GM18499 (cell line): ENCODE results near the gene TOR1B.
"Not testable (repeated sequence)": the region's sequence is repeated elsewhere in the genome, so short reads cannot be mapped to it uniquely, and the experiment has no call there.

Experiments
- ATAC-seq: cut with Tn5 transposase; IDR thresholded peaks from one replicate; pipeline ENCODE4 v1.9.1; 2021; ENCODE audit warnings: moderate number of reproducible peaks; ENCODE audit not compliant: insufficient read depth, unreplicated experiment

The TOR1B gene, protein sequence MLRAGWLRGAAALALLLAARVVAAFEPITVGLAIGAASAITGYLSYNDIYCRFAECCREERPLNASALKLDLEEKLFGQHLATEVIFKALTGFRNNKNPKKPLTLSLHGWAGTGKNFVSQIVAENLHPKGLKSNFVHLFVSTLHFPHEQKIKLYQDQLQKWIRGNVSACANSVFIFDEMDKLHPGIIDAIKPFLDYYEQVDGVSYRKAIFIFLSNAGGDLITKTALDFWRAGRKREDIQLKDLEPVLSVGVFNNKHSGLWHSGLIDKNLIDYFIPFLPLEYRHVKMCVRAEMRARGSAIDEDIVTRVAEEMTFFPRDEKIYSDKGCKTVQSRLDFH

DNA sequence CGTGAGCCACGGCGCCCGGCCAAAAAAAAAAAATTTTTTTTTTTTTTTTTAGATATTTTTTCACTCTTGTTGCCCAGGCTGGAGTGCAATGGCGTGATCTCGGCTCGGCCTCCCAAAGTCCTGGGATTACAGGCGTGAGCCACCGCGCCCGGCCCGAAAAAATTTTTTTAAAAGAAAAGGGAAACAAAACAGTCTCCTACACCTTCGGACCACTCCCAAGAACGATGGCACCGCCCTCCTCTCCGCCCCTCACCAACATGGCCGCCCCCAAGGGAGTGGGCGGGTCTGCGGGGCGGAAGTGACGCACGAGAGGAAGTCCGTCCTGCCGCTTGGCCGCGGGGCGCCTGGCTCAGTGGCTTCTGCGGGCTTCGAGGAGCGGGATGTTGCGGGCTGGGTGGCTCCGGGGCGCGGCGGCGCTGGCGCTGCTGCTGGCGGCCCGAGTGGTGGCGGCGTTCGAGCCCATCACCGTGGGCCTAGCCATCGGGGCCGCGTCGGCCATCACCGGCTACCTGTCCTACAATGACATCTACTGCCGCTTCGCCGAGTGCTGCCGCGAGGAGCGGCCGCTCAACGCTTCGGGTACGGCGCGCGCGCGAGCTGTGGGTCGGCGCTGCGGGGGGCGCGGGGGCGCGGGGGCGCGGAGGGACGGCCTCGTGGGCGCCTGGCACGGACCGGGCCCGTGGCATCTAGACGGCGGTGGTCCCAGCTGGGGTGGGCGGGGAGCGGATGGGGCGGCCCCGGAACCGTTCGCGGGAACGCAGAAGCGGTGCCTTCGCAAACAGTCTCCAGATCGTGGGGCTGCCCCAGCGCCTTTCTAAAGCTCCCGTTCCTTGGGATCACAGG lies at the start of gene TOR1B:
TSS of gene TOR1B (plus strand) at position 352 of the 843 bp plus-strand sequence. CDS start at position 381, 29 bp downstream.
- peak; percentile 59 for ATAC-seq

DNA sequence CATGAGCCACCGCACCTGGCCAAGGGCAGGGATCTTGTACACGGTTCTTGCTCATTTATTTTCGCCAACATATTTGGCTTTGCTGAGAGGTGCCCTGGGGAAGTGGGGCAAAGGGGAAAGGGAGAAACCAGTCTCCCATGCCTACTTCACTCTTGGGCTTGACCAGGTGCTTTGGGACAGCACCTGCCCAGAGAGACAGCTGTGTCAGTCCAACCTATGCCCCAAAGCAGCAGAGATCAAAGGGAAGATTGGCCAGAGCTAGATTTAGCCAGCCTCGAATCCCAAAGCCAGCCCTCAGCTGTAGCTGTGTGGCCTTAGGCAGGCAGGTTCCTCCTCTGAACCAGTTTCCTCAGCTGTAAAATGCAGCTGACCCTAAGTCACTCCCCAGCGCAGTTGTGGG lies 47.8 kb upstream of the TOR1B start:
- no peak for ATAC-seq

- ATAC-seq: no peak
These were observed 46.8 kb upstream of the TOR1B start for GRCh38 chr9:129756191-129756590.

DNA sequence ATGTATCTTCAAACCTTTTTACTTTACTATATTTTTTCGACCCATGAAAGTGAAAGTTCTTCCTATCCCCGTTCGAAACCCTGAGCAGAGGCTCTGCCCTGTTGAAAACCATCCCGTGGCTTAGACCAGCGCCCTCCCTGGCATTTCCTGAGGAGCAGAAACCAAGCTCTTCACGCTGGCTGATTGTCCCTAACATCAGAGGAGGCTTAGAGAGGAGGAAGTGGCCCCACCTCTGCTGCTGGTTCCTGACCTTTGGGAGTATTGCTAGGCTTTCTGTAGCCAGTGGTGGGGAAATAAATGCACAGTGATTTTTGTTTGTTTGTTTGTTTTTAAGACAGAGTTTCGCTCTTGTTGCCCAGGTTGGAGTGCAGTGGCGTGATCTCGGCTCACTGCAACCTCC lies 45.9 kb upstream of the TOR1B start:
- ATAC-seq: no peak

DNA sequence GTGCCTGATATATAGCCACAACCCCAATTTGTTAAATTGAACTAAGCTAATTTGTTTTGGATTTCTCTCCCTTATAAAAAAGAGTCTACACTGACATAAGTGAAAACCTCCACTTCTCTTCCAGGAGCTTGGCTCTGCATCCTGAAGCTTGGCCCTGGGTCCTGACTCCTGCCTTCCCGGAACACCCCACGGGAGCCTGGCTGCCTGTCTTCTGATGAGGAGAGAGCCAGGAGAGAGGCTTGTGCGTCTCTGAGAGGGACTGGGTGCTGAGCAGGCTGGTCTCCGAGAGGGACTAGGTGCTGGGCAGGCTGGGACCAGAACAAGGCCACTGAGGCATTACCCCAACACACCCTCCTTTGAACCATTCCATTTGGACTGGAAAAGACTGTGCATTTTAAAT lies 43.7 kb upstream of the TOR1B start:
- ATAC-seq: no peak

DNA sequence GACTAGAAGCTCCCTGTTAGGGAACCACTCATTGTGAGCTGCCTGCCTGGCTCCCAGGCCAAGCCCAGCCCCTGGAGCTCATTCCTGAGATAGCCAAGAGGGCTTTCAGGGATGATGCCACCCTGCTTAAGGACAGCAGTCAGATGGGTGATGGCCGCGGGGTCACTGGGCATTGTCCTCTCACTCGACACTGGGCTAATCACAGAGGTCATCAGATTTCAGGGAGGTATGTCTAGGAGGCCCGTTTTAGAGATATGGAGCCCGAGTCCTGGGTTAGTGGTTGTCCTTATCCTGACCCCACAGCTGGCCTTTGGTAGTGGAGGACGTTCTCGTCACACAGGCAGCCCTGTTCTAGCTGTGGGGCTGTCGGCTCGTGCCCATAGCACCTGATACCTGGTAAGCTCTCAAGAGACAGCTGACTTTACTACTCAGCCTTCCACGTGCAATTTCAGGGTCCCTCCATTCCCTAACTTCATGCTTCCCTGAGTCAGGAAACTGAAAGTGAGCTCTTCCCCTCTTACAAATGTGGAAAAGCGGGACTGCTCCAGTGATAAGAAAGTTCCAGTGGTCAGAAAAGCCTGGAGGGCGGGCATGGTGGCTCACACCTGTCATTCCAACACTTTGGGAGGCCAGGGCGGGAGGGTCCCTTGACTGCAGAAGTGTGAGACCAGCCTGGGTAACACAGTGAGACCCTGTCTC lies 43.0 kb upstream of the TOR1B start:
- no peak for ATAC-seq

GRCh38 chr9:129760784-129761183 lies 42.2 kb upstream of the TOR1B start:
- ATAC-seq: not testable (repeated sequence)

- ATAC-seq: no peak
These were observed 41.6 kb upstream of the TOR1B start for GRCh38 chr9:129761293-129761900.

DNA sequence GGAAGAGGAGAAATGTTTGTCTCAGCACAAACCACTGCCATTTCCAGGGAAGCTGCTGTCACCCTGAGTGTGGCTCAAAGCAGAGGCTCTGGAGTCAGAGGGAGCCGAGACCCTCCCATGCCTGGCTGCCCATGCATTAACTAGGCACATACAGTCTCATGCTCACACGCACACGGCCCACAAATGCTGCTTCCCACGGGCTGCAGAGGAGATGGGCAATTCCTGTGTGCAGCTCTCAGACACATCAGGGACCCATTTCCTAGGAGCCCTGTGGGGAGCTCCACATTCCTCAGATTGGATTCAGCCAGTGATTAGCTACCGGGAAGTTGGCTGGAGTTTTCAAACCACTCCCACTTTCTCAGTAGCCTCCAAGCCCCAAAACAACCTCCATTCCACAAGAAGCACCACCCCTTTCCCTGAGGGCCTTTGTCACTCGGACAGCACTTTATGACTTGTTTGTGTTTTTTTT lies 41.0 kb upstream of the TOR1B start:
- no peak for ATAC-seq

DNA sequence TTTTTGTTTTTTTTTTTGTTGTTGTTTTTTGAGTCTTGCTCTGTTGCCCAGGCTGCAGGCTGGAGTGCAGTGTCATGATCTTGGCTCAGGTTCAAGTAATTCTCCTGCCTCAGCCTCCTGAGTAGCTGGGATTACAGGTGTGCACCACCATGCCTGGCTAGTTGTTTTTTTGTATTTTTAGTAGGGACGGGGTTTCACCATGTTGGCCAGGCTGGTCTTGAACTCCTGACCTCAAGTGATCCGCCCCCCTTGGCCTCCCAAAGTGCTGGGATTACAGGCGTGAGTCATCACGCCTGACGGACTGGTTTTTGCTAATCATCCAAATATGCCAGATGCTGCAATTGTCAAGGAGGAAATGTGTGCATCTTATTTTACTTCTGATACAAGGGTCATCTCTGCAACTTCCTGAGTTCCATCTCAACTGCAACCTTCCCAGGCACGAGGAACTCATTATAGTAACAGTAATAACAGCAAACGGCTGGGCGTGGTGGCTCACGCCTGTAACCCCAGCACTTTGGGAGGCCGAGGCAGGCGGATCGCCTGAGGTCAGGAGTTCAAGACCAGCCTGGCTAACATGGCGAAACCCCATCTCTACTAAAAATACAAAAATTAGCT lies 40.5 kb upstream of the TOR1B start:
- not testable (repeated sequence) for ATAC-seq

DNA sequence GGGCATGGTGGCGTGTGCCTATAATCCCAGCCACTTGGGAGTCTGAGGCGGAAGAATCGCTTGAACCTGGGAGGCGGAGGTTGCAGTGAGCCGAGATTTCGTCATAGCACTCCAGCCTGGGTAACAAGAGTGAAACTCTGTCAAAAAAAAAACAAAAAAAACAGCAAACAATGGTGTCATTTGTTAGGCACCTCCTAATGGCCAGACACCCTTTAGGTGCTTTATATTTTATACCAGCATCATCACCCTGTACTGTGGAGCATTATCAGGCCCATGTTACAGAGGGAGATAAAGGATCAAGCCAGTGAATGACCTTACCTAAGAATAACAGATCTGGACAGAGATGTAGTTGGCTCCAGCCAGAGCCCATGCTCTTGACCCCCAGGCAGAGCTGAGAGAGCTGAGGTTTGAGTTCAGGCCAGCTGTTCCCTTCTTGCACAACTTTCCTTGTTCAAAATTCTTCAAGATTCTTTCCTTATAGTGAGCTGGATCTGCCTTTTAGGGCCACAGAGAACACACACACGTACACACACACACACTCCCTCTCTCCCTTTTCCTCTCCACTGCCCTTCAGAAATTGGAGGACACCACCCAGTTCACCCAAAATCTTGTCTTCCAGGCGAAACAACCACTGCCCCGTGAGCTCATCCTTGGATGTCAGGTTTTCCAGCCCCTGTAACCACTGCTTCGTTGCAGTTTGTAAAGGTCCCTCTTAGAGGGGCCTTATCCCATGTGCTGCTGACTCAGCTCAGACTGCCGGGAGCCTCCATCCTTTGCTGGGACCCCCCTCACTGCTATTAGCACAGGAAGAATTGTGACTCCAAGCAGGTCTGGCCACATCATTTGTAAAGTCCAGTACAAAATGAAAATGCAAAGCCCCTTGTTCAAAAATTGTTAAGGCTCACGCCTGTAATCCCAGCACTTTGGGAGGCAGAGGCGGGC lies 39.7 kb upstream of the TOR1B start:
- ATAC-seq: no peak

GRCh38 chr9:129765764-129766317 lies 37.1 kb upstream of the TOR1B start:
- ATAC-seq: no peak

DNA sequence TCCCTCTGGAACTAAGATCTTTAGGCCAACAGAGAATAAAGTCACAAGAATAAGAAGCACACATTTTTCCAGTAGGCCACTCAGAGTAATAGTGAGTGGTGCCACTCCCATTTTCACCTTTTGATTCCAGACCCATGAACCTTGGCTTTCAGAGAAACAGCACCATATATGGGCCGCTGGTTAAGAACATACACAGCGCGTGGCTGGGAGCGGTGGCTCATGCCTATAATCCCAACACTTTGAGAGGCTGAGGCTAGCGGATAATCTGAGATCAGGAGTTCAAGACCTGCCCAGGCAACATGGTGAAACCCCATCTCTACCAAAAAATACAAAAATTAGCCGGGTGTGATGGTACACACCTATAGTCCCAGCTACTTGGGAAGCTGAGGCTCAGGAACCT lies 34.5 kb upstream of the TOR1B start:
- ATAC-seq: no peak

DNA sequence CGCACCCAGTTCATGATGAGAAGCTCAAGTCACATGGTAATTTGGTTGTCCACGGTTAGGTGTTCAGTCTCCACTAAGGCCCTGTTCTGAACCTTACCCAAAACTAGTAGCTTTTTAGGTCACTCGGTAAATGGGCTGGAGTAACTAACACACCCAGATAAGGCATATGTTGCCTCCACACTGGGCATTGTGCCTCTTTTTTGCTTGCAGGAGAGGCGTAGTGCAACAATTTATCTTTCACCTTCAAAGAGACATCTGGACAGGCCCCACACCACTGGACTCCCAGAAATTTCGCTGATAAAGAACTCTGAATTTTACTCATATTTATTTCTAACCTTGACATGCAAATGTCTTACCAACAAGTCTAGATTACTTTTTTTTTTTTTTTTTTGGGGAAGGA lies 33.3 kb upstream of the TOR1B start:
- ATAC-seq: no peak

DNA sequence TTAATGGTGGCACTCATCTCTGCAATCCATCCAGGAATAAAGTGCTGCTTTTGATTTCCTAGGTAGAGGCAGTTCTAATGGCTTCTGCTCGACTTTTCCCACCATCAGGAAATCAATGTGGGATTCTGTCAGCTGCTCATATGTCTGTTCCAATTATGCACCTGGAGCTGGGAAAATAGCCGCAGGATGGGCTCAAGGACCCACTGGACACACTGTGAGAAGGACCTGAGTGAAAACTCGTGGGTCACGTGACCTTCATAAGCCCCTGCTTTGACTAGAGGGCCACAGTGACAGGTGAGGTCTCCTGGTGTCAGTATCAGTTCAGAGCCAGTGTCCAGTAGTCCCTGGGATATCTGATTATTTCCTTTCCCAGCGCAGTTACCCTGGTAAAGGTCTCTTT lies 32.2 kb upstream of the TOR1B start:
- no peak for ATAC-seq

- no peak for ATAC-seq
These were observed 29.5 kb upstream of the TOR1B start for GRCh38 chr9:129773262-129774048.

GRCh38 chr9:129774791-129775447 lies 28.1 kb upstream of the TOR1B start:
- no peak for ATAC-seq
